PC-9 (cell line): ENCODE results near the gene NRP1. TPM values are rescaled to one million over a fixed set of nuclear protein-coding genes. Genes with fewer than 3 reads are reported as not detected.

Experiments
- BruUV-seq: library from RNA; stranded (reverse); fragments of 400-500 nt; replicated peaks from 2 replicates; lab custom pipeline; 2021; lab: Mats Ljungman, UMichigan
- CTCF ChIA-PET: fragments of 300-600 bp; sonication (Branson Sonifier 250); formaldehyde crosslinking; loops from one replicate; lab custom pipeline; 2022; ENCODE audit warnings: antibody characterized with exemption; lab: Charles Lee
- POLR2A ChIA-PET: fragments of 300-600 bp; sonication (Branson Sonifier 250); formaldehyde crosslinking; loops from one replicate; lab custom pipeline; 2022; ENCODE audit warnings: antibody characterized with exemption; ENCODE audit not compliant: unreplicated experiment; lab: Charles Lee
- DNase-seq, 2 experiments: peaks; one replicate each; pipeline versions ENCODE4 v3.0.0 to v3.0.0-alpha.2; 2015 to 2022; ENCODE audit warnings: mixed read lengths in 1 of 2
- H2AFZ ChIP-seq: fragments of 200-600 bp; sonication (generic); 2 replicates; pipeline ENCODE4 v1.8.1; 2017; ENCODE audit warnings: antibody characterized with exemption
- H3F3A ChIP-seq: fragments of 200-600 bp; sonication (generic); 2 replicates; pipeline ENCODE4 v1.8.1; 2017; ENCODE audit warnings: antibody characterized with exemption, mild to moderate bottlenecking, low read depth; ENCODE audit not compliant: insufficient read depth
- H3K27ac ChIP-seq: fragments of 200-600 bp; sonication (generic); 2 replicates; pipeline ENCODE4 v1.6.1; 2016; ENCODE audit warnings: mixed run types
- H3K27me3 ChIP-seq: fragments of 200-600 bp; sonication (generic); 2 replicates; pipeline ENCODE4 v1.6.1; 2016; ENCODE audit warnings: low read depth, mixed run types; ENCODE audit not compliant: insufficient read depth
- H3K36me3 ChIP-seq: fragments of 200-600 bp; sonication (generic); 2 replicates; pipeline ENCODE4 v1.6.1; 2016; ENCODE audit warnings: low read depth, mixed run types
- H3K4me1 ChIP-seq: fragments of 200-600 bp; sonication (generic); replicated peaks from 2 replicates; pipeline ENCODE4 v1.6.1; 2016; ENCODE audit warnings: mixed run types; ENCODE audit not compliant: insufficient read depth
- H3K4me2 ChIP-seq: fragments of 200-600 bp; sonication (generic); 2 replicates; pipeline ENCODE4 v1.6.1; 2017; ENCODE audit warnings: mixed run types
- H3K4me3 ChIP-seq: fragments of 200-600 bp; sonication (generic); 2 replicates; pipeline ENCODE4 v1.6.1; 2016; ENCODE audit warnings: mixed run types
- H3K79me2 ChIP-seq: fragments of 200-600 bp; sonication (generic); 2 replicates; pipeline ENCODE4 v1.6.1; 2017; ENCODE audit warnings: low read depth, mixed run types
- H3K9me2 ChIP-seq: fragments of 200-600 bp; sonication (generic); 2 replicates; pipeline ENCODE4 v1.8.1; 2017; ENCODE audit warnings: mild to moderate bottlenecking; ENCODE audit not compliant: insufficient read depth
- H3K9me3 ChIP-seq: fragments of 200-600 bp; sonication (generic); 2 replicates; pipeline ENCODE4 v1.8.1; 2016; ENCODE audit warnings: low read depth; ENCODE audit not compliant: insufficient read depth
- H4K20me1 ChIP-seq: fragments of 200-600 bp; sonication (generic); 2 replicates; pipeline ENCODE4 v1.8.1; 2017; ENCODE audit not compliant: insufficient read depth
- EZH2 ChIP-seq: fragments of 200-600 bp; sonication (generic); IDR thresholded peaks from 2 replicates; pipeline ENCODE4 v1.8.0; 2017; ENCODE audit warnings: antibody characterized with exemption, low read depth
- intact Hi-C: fragments of 100-400 bp; cut with micrococcal nuclease; formaldehyde crosslinking; loops from one replicate; pipeline ENCODE4 v1.10.0; 2022; ENCODE audit not compliant: unreplicated experiment
- total RNA-seq: library from RNA; stranded (reverse); gene quantifications from 2 replicates; pipeline ENCODE4 v1.2.3, GENCODE V29; 2021
- TF ChIP-seq, protein P1 (sequence below): fragments of 200-600 bp; sonication (generic); conservative IDR thresholded peaks from 2 replicates; pipeline ENCODE4 v1.6.1; 2017; ENCODE audit warnings: mixed run types, antibody characterized with exemption, mild to moderate bottlenecking, moderate library complexity

NRP1 gene
- total RNA-seq, 1 experiment from 2014 or later = 30.5 TPM

DNA sequence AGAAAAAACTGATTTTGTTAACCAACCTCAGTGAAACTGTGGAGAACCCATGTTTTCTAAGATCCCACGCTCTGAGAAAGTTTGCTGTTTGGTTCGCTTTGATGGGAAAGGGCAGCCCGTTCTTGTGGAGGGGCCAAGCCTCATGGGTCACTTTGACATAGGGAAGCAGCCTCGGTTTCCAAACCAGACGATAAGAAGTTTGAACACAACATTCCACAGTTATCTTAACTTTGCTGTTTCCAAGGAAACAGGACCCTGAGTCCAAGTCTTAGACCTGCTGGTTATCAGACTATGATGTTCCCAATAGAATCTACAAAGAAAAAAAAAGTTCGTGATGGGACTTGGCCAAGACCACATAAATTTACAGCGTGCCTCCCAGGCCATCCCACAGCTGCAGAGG lies 182.3 kb downstream of the NRP1 start:
- Histone ChIP-seq H3K27ac (no peak overlapping the region), H3K9me2 (no peaks in the 10 kb centered on the region), H3K36me3 (no peaks in the 10 kb centered on the region), H4K20me1 (no peaks in the 10 kb centered on the region), H2AFZ (no peak overlapping the region), H3F3A (peaks cover 6% of the 10 kb centered on the region; the same call in 1 of the 2 replicates), H3K4me3 (no peak overlapping the region), H3K27me3 (no peaks in the 10 kb centered on the region), H3K4me2 (no peak overlapping the region), H3K79me2 (no peaks in the 10 kb centered on the region), H3K9me3 (no peaks in the 10 kb centered on the region; the same call in 1 of the 2 replicates), H3K4me1 (peaks cover 22% of the 10 kb centered on the region)
- CTCF ChIA-PET = no interaction called here
- no peak for DNase-seq
- intact Hi-C loops = no loop called here
- no TSS peak for BruUV-seq
- TF ChIP-seq, protein P1, sequence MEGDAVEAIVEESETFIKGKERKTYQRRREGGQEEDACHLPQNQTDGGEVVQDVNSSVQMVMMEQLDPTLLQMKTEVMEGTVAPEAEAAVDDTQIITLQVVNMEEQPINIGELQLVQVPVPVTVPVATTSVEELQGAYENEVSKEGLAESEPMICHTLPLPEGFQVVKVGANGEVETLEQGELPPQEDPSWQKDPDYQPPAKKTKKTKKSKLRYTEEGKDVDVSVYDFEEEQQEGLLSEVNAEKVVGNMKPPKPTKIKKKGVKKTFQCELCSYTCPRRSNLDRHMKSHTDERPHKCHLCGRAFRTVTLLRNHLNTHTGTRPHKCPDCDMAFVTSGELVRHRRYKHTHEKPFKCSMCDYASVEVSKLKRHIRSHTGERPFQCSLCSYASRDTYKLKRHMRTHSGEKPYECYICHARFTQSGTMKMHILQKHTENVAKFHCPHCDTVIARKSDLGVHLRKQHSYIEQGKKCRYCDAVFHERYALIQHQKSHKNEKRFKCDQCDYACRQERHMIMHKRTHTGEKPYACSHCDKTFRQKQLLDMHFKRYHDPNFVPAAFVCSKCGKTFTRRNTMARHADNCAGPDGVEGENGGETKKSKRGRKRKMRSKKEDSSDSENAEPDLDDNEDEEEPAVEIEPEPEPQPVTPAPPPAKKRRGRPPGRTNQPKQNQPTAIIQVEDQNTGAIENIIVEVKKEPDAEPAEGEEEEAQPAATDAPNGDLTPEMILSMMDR = no peak
- no peak for TF ChIP-seq EZH2
- POLR2A ChIA-PET = no interaction called here

DNA sequence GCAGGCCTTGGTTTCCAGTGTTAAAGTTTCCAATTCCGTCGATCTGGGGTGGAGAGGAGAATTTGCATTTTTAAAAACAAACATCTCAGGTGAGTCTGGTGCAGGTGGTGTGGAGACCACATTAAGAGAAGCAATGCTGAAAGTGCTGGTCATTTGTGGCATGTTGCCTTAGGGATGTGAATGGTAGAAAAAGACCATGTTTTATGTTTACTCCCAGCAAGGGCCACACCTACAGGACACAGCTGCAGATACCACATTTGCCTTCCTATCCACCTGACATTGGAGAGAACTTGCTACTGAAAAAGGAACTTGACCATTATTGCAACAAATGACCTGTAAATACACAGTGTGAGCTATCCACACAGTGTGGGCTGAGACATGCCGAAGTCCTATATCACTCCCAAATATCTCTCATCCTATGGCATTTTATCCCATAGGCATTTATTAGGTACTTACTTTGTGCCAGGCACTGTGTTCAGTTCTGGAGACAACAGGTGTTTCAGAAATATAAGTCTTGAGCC lies 183.1 kb downstream of the NRP1 start:
- H3K4me3 ChIP-seq = no peak overlapping the region
- no peaks in the 10 kb centered on the region for H3K36me3 ChIP-seq
- H3K27ac ChIP-seq = no peak overlapping the region
- no peaks in the 10 kb centered on the region for H3K9me2 ChIP-seq
- DNase-seq = no peak
- H3F3A ChIP-seq = peaks cover 4% of the 10 kb centered on the region; the same call in 1 of the 2 replicates
- no peaks in the 10 kb centered on the region for H4K20me1 ChIP-seq
- no peaks in the 10 kb centered on the region for H3K27me3 ChIP-seq
- no peaks in the 10 kb centered on the region; the same call in 1 of the 2 replicates for H3K9me3 ChIP-seq
- no peak overlapping the region for H3K4me2 ChIP-seq
- intact Hi-C loops = no loop called here
- H3K4me1 ChIP-seq = peaks cover 14% of the 10 kb centered on the region
- POLR2A ChIA-PET = no interaction called here
- TF ChIP-seq, protein P1 = no peak
- TF ChIP-seq EZH2 = no peak
- H2AFZ ChIP-seq = no peak overlapping the region
- no TSS peak for BruUV-seq
- CTCF ChIA-PET = no interaction called here
- no peaks in the 10 kb centered on the region for H3K79me2 ChIP-seq

DNA sequence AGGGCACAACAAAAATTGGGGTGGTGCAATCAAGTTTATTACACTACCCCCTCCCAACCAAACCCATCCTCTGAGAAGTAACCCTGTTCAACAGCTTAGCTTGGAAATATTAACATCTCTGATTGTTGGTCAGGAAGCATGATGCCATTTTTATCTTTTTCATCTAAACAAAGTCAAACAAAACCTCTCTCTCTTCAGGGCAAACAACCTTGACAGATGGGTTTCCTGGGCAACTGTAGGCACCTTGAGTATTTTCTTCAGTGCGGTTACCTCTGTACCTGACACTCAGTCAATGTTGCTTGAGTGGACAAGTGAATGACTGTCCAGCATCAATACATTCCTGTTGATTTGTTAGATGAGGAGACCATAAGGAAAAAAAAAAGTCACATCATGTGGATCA lies 183.6 kb downstream of the NRP1 start:
- CTCF ChIA-PET = no interaction called here
- intact Hi-C loops = no loop called here

More for the DNA sequence above, 183.6 kb downstream of the NRP1 start:
- peak in 1 of 2 experiments; percentile 54 for DNase-seq
- Histone ChIP-seq H3K27me3 (no peaks in the 10 kb centered on the region), H3K36me3 (no peaks in the 10 kb centered on the region), H3K9me3 (no peaks in the 10 kb centered on the region; the same call in 1 of the 2 replicates), H3F3A (no peaks in the 10 kb centered on the region), H3K4me2 (no peak overlapping the region), H4K20me1 (no peaks in the 10 kb centered on the region), H3K9me2 (no peaks in the 10 kb centered on the region), H3K4me1 (peaks cover 9% of the 10 kb centered on the region), H3K79me2 (no peaks in the 10 kb centered on the region), H3K4me3 (no peak overlapping the region), H3K27ac (no peak overlapping the region), H2AFZ (no peak overlapping the region)
- BruUV-seq = no TSS peak
- POLR2A ChIA-PET = no interaction called here
- TF ChIP-seq, protein P1 = no peak
- TF ChIP-seq EZH2 = no peak
